H9 (cell line): ENCODE data around the gene FAM83F. TPM values are rescaled to one million over a fixed set of nuclear protein-coding genes. Genes with fewer than 3 reads are reported as not detected.

Experiments
- DNase-seq: peaks from one replicate; pipeline ENCODE4 v3.0.0-alpha.2; 2017
- H2AFZ ChIP-seq: one replicate; pipeline ENCODE4 v1.6.1; 2013; ENCODE audit warnings: mild to moderate bottlenecking, low read length, control low read depth, moderate library complexity
- H2AK5ac ChIP-seq: 2 replicates; pipeline ENCODE4 v1.6.1; 2013; ENCODE audit warnings: low read length, control low read depth, mixed read lengths; ENCODE audit not compliant: insufficient read length
- H2BK120ac ChIP-seq: one replicate; pipeline ENCODE4 v1.6.1; 2013; ENCODE audit warnings: low read depth, mild to moderate bottlenecking, low read length, control low read depth, inconsistent platforms; ENCODE audit not compliant: poor library complexity, severe bottlenecking
- H2BK12ac ChIP-seq: 2 replicates; pipeline ENCODE4 v1.6.1; 2013; ENCODE audit warnings: low read length, control low read depth, mixed read lengths, low read depth; ENCODE audit not compliant: insufficient read length
- H2BK15ac ChIP-seq: 2 replicates; pipeline ENCODE4 v1.6.1; 2013; ENCODE audit warnings: low read depth, low read length, control low read depth
- H2BK20ac ChIP-seq: one replicate; pipeline ENCODE4 v1.6.1; 2013; ENCODE audit warnings: low read depth, mild to moderate bottlenecking, low read length, control low read depth, inconsistent platforms; ENCODE audit not compliant: poor library complexity, severe bottlenecking
- H2BK5ac ChIP-seq: 2 replicates; pipeline ENCODE4 v1.6.1; 2013; ENCODE audit warnings: low read length, control low read depth, mixed read lengths; ENCODE audit not compliant: insufficient read length
- H3K14ac ChIP-seq: 2 replicates; pipeline ENCODE4 v1.6.1; 2013; ENCODE audit warnings: low read length, control low read depth; ENCODE audit not compliant: insufficient read depth
- H3K18ac ChIP-seq: 2 replicates; pipeline ENCODE4 v1.6.1; 2013; ENCODE audit warnings: low read depth, mild to moderate bottlenecking, mixed read lengths, low read length, control low read depth; ENCODE audit not compliant: insufficient read length
- H3K23ac ChIP-seq: 2 replicates; pipeline ENCODE4 v1.6.1; 2013; ENCODE audit warnings: low read length, control low read depth, mixed read lengths, low read depth; ENCODE audit not compliant: insufficient read length
- H3K23me2 ChIP-seq: 2 replicates; pipeline ENCODE4 v1.6.1; 2013; ENCODE audit warnings: low read depth, mild to moderate bottlenecking, mixed read lengths, low read length, control low read depth; ENCODE audit not compliant: insufficient read length, poor library complexity, severe bottlenecking
- H3K27ac ChIP-seq: 2 replicates; pipeline ENCODE4 v1.5.1; 2013; ENCODE audit warnings: low read length, control low read depth, mixed read lengths, low read depth; ENCODE audit not compliant: insufficient read length
- H3K27me3 ChIP-seq: 2 replicates; pipeline ENCODE4 v1.6.1; 2013; ENCODE audit warnings: low read length, control low read depth, inconsistent platforms; ENCODE audit not compliant: insufficient read depth
- H3K4ac ChIP-seq: 2 replicates; pipeline ENCODE4 v1.6.1; 2013; ENCODE audit warnings: low read depth, mild to moderate bottlenecking, control low read depth, inconsistent platforms, low read length, moderate library complexity
- H3K4me1 ChIP-seq: 2 replicates; pipeline ENCODE4 v1.6.1; 2013; ENCODE audit warnings: low read length, control low read depth, inconsistent platforms; ENCODE audit not compliant: insufficient read depth
- H3K4me2 ChIP-seq: 2 replicates; pipeline ENCODE4 v1.6.1; 2013; ENCODE audit warnings: low read length, control low read depth, mixed read lengths; ENCODE audit not compliant: insufficient read length, insufficient read depth
- H3K56ac ChIP-seq: 2 replicates; pipeline ENCODE4 v1.6.1; 2013; ENCODE audit warnings: low read depth, mild to moderate bottlenecking, mixed read lengths, low read length, control low read depth; ENCODE audit not compliant: insufficient read length
- H3K79me1 ChIP-seq: 2 replicates; pipeline ENCODE4 v1.6.1; 2013; ENCODE audit warnings: low read depth, mild to moderate bottlenecking, moderate library complexity, low read length, control low read depth, inconsistent platforms; ENCODE audit not compliant: insufficient read depth, poor library complexity, severe bottlenecking
- H3K79me2 ChIP-seq: 2 replicates; pipeline ENCODE4 v1.6.1; 2013; ENCODE audit warnings: low read length, control low read depth, inconsistent platforms; ENCODE audit not compliant: insufficient read depth
- H3K9ac ChIP-seq: 2 replicates; pipeline ENCODE4 v1.6.1; 2013; ENCODE audit warnings: low read length, control low read depth, mixed read lengths; ENCODE audit not compliant: insufficient read length; ENCODE audit errors: extremely low read depth
- H3K9me3 ChIP-seq: one replicate; pipeline ENCODE4 v1.6.1; 2013; ENCODE audit warnings: low read depth, low read length, inconsistent platforms; ENCODE audit not compliant: control insufficient read depth
- H3T11ph ChIP-seq: one replicate; pipeline ENCODE4 v1.6.1; 2013; ENCODE audit warnings: mild to moderate bottlenecking, low read length, control low read depth, inconsistent platforms
- H4K20me1 ChIP-seq: one replicate; pipeline ENCODE4 v1.6.1; 2013; ENCODE audit not compliant: control insufficient read depth, insufficient read length, insufficient read depth
- H4K5ac ChIP-seq: 2 replicates; pipeline ENCODE4 v1.6.1; 2013; ENCODE audit warnings: low read depth, mild to moderate bottlenecking, mixed read lengths, low read length, control low read depth; ENCODE audit not compliant: insufficient read length
- H4K8ac ChIP-seq: replicated peaks from 2 replicates; pipeline ENCODE4 v1.6.1; 2013; ENCODE audit warnings: low read length, control low read depth, mixed read lengths, low read depth; ENCODE audit not compliant: insufficient read length
- H4K91ac ChIP-seq: 2 replicates; pipeline ENCODE4 v1.6.1; 2013; ENCODE audit warnings: low read depth, mild to moderate bottlenecking, moderate library complexity, mixed read lengths, low read length, control low read depth; ENCODE audit not compliant: insufficient read length
- H3K27ac Mint-ChIP-seq, 3 experiments: 2 replicates in 2 of 3; 3 replicates in 1 of 3; pipeline ENCODE4 v1.8.0; 2020 to 2021; ENCODE audit warnings: mixed read lengths in 3 of 3, mild to moderate bottlenecking in 1 of 3, moderate library complexity in 1 of 3
- H3K27me3 Mint-ChIP-seq: 2 replicates; pipeline ENCODE4 v1.8.0; 2021; ENCODE audit warnings: low read depth, mild to moderate bottlenecking, moderate library complexity, mixed read lengths
- H3K36me3 Mint-ChIP-seq, 3 experiments: 2 replicates in 2 of 3; 3 replicates in 1 of 3; pipeline ENCODE4 v1.8.0; 2020 to 2021; ENCODE audit warnings: low read depth in 3 of 3, mixed read lengths in 3 of 3; ENCODE audit not compliant: insufficient read depth in 1 of 3
- H3K4me1 Mint-ChIP-seq, 2 experiments: 2 replicates each; pipeline ENCODE4 v1.8.0; 2020; ENCODE audit warnings: mixed read lengths in 2 of 2
- H3K4me3 Mint-ChIP-seq, 2 experiments: 2 replicates in 1 of 2; 3 replicates in 1 of 2; pipeline ENCODE4 v1.8.0; 2020 to 2021; ENCODE audit warnings: mild to moderate bottlenecking in 2 of 2, mixed read lengths in 2 of 2, moderate library complexity in 1 of 2
- H3K9me3 Mint-ChIP-seq, 2 experiments: 2 replicates in 1 of 2; 3 replicates in 1 of 2; pipeline ENCODE4 v1.8.0; 2020; ENCODE audit warnings: mild to moderate bottlenecking in 2 of 2, mixed read lengths in 2 of 2, moderate library complexity in 1 of 2
- CTCF ChIP-seq: fragments of 200-600 bp; sonication (generic); conservative IDR thresholded peaks from 3 replicates; pipeline ENCODE4 v1.8.0; 2021; ENCODE audit warnings: antibody characterized with exemption, mild to moderate bottlenecking
- WGBS: extraction: QIAGEN DNeasy Blood & Tissue Kit; methylation state at CpG from one replicate; pipeline ENCODE4 v1.1.7; 2013; ENCODE audit warnings: missing lambda C conversion rate, low lambda C conversion rate, mixed read lengths; ENCODE audit not compliant: insufficient read length; ENCODE audit errors: extremely low coverage; 5-methylcytosine and 5-hydroxymethylcytosine counted together
- total RNA-seq: library from RNA; stranded (reverse); gene quantifications from 2 replicates; pipeline ENCODE4 v1.2.1, GENCODE V29; 2021

The FAM83F gene
- total RNA-seq, 1 experiment from 2014 or later = 17.4 TPM

DNA sequence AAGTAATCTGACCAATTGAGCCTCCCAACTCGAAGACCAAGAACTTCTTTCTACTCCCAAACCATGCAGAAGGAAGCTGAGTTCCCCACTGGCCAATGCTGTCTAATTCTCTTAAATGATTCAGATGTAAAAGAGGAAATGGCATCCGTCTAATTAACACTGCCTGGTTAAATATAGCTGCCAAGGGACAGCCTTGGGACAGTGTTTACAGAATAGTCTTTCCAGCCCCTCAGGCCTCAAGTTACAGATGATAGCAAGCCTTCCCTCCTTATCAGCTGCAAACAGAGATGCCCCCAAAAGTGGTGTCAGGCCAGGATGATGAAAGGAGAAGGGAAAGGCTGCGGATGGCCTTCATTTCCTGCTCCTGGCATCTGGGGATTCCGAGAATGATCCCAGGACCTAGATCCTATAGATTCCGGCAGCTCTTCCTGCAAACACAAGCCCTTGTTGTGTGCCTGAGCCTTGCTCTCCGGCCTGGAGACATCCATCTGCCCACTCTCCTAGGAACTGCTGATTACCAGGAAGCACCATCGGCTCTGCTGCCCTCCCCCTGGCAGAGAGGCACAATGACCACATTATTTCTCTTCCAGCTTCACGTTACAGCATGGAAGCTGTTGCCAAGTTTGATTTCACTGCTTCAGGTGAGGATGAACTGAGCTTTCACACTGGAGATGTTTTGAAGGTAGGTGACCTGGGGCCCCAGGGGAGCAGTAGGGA, 48.1 kb upstream of the FAM83F start:
- H3T11ph ChIP-seq = no peak overlapping the region
- Mint-ChIP-seq H3K4me1 (peaks cover 43 to 56% of the 10 kb centered on the region in 2 experiments), H3K4me3 (no peak overlapping the region), H3K27me3 (no peaks in the 10 kb centered on the region; the same call in 1 of the 2 replicates), H3K36me3 (no peaks in the 10 kb centered on the region), H3K9me3 (no peaks in the 10 kb centered on the region), H3K27ac (no peak overlapping the region)
- H4K5ac ChIP-seq = no peak overlapping the region
- TF ChIP-seq CTCF = no peak
- no CpG with 5 or more reads among the region's 8 CpGs for whole genome bisulfite sequencing
- no peak overlapping the region for H4K91ac ChIP-seq
- no peaks in the 10 kb centered on the region for H3K27me3 ChIP-seq
- H2BK120ac ChIP-seq = no peak overlapping the region
- H3K79me2 ChIP-seq = no peaks in the 10 kb centered on the region
- H3K56ac ChIP-seq = no peak overlapping the region
- H3K4me2 ChIP-seq = no peak overlapping the region
- no peak for DNase-seq
- H3K23ac ChIP-seq = no peak overlapping the region
- no peaks in the 10 kb centered on the region for H3K9me3 ChIP-seq
- no peaks in the 10 kb centered on the region for H4K20me1 ChIP-seq
- H3K14ac ChIP-seq = peak overlapping the region; percentile 44
- no peak overlapping the region for H3K9ac ChIP-seq
- no peaks in the 10 kb centered on the region for H3K79me1 ChIP-seq
- no peak overlapping the region for H2BK20ac ChIP-seq
- H2AK5ac ChIP-seq = no peak overlapping the region
- no peak overlapping the region for H4K8ac ChIP-seq
- H2AFZ ChIP-seq = peak overlapping the region; percentile 6
- H3K27ac ChIP-seq = no peak overlapping the region
- peaks cover 18% of the 10 kb centered on the region for H3K4me1 ChIP-seq
- no peak overlapping the region for H2BK15ac ChIP-seq
- H3K18ac ChIP-seq = no peak overlapping the region
- no peak overlapping the region for H3K4ac ChIP-seq
- no peak overlapping the region for H2BK12ac ChIP-seq
- H2BK5ac ChIP-seq = no peak overlapping the region
- no peaks in the 10 kb centered on the region for H3K23me2 ChIP-seq
